Muscle of back (tissue), 11 donors: Measurements from ENCODE around the gene KRTAP10-10. TPM values are rescaled to one million over a fixed set of nuclear protein-coding genes. Genes with fewer than 3 reads are reported as not detected.
"Not testable (repeated sequence)": the region's sequence is repeated elsewhere in the genome, so short reads cannot be mapped to it uniquely, and the experiment has no call there.

ENCODE experiments used
- DNase-seq, 3 donors: peaks; one replicate each; pipeline versions ENCODE4 v3.0.0 to v3.0.0-alpha.2; 2013
- polyA plus RNA-seq, 10 donors: library from polyadenylated mRNA; unstranded; fragments of 120-200 nt; gene quantifications; one replicate each; pipeline ENCODE4 v1.2.1, GENCODE V29; 2013; ENCODE audit not compliant: insufficient read length in 10 of 10

Gene KRTAP10-10
- polyA plus RNA-seq, 10 donors = not detected

GRCh38 chr21:44623575-44623974 is 13.6 kb upstream of the KRTAP10-10 start:
- no peak for DNase-seq

DNA sequence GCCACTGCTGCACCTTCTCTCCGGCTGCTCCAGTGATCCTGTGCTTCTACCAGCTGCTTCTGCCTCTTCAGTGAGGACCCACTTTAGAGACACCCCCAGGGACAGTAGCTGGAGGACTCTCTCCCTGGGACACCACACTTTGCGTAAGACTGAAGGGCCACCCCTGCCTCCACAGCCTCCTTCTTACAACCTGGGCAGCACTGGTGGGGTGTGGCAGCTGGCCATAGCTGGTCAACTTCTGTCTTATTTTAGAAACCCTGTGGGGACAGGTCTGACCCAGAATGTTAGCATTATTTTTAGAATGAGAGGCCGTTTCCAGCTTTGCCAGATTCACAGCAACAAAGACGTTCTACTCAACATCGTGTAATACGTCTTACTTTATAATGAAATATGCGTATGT is 11.4 kb upstream of the KRTAP10-10 start:
- DNase-seq = no peak

GRCh38 chr21:44626262-44626661 is 10.9 kb upstream of the KRTAP10-10 start:
- DNase-seq = no peak

DNA sequence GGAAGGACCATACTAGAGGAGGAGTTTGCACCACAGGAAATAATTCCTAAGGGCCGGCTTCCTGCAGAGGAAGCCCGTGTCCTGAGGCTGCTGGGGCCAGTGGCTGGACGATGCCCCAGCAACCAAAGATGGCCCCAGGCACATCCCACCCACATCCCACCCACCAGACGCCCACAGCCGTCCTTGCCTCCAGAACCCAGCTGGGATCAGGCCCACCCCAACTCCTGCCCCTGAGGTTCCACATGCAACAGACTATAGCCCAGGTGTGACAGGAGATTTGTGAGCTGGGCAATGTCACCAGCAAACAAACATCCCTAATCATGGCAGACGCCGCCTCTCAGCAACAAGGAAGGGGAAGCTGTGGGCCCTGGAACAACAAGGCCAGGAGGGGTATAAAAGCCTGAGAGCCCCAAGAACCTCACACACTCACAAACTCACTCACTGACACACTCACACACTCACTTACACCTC is 10.4 kb upstream of the KRTAP10-10 start, which contains the start of gene KRTAP10-9:
TSS of gene KRTAP10-9 (plus strand) at position 421 of the 471 bp plus-strand sequence. CDS start 79 bp downstream, outside the sequence.
- DNase-seq = no peak

GRCh38 chr21:44627181-44627822 is 9.9 kb upstream of the KRTAP10-10 start:
- not testable (repeated sequence) for DNase-seq

DNA sequence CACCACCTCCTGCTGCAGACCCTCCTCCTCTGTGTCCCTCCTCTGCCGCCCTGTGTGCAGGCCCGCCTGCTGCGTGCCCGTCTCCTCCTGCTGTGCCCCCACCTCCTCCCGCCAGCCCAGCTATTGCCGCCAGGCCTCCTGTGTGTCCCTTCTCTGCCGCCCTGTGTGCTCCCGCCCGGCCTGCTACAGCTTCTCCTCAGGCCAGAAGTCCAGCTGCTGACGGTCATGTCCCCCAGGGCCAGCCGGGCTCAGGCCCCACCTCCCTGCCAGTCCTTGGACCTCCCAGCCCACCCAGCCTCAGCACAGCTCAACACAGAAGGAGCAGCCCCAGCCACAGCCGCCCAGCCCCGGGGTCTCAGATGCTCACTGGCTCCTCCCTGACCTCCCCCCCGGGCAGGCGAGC is 9.3 kb upstream of the KRTAP10-10 start:
- DNase-seq = not testable (repeated sequence)

GRCh38 chr21:44628707-44629391 is 8.3 kb upstream of the KRTAP10-10 start:
- DNase-seq = no peak

- DNase-seq = no peak
Observed at GRCh38 chr21:44630440-44630839, 6.7 kb upstream of the KRTAP10-10 start.

DNA sequence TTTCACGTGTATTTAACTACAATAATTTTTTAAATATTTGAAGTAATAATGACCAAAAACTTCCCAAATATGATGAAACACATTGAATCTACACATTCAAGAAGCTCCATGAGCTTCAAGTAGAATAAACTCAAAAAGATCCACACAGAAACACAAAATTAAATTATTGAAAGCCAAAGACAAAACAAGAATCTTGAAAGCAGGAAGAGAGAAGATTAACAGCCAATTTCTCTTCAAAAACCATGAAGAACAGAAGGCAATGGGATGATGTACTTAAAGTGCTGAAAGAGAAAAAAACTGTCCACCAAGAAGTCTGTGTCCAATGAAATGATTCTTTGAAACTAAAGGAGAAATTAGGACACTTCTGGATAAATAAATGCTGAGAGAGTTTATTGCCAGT is 5.1 kb upstream of the KRTAP10-10 start:
- DNase-seq = no peak

DNA sequence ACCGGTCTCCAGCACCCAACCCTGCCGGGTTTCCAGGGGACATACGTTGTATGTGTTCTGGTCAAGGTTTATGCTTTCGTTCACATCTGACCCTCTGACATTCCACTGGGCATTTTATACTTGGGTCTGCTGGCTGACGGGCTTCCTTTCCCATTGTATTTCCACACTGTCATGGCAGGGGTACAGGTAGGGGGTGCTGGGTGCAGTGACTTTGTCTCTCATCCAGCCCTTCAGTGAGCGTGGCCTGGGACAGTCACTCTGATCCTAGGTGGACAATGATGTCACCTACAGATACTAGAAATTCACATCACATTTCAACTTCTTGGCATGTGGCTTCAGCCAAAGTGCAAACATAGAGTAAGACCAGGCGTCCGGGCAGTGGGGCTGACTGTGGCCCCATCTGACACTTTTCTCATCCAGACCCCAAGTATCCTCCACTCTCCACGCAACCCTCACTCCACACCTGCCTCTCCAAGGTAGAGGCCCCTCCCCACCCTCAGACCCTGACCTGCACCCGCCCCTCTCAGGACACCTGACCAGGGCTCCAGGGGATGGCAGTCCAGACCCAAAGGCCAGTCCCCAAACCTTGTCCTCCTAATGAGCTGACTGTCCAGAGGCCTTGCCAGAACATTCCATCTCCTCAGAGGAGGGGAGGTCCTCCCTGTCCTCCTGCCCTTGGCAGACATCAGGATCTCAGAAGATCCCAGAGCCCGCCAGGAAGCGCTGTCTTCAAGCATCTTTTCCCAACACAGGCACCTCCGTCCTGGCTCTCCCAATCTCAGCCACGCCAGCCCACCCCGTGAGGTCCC is 743 bp upstream of the KRTAP10-10 start:
- DNase-seq = no peak

DNA sequence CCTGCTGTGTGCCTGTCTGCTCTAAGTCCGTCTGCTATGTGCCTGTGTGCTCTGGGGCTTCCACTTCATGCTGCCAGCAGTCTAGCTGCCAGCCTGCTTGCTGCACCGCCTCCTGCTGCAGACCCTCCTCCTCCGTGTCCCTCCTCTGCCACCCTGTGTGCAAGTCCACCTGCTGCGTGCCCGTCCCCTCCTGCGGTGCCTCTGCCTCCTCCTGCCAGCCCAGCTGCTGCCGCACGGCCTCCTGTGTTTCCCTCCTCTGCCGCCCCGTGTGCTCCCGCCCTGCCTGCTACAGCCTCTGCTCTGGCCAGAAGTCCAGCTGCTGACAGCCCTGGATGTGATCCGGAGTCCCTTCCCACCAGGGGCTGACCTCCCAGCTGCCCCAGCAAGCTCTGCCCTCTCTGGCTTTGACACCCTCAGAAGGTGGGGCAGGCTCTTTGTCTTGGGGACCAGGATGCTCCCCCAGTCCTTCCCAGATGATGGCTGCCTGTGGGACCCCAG is 744 bp downstream of the KRTAP10-10 start:
- not testable (repeated sequence) for DNase-seq

DNA sequence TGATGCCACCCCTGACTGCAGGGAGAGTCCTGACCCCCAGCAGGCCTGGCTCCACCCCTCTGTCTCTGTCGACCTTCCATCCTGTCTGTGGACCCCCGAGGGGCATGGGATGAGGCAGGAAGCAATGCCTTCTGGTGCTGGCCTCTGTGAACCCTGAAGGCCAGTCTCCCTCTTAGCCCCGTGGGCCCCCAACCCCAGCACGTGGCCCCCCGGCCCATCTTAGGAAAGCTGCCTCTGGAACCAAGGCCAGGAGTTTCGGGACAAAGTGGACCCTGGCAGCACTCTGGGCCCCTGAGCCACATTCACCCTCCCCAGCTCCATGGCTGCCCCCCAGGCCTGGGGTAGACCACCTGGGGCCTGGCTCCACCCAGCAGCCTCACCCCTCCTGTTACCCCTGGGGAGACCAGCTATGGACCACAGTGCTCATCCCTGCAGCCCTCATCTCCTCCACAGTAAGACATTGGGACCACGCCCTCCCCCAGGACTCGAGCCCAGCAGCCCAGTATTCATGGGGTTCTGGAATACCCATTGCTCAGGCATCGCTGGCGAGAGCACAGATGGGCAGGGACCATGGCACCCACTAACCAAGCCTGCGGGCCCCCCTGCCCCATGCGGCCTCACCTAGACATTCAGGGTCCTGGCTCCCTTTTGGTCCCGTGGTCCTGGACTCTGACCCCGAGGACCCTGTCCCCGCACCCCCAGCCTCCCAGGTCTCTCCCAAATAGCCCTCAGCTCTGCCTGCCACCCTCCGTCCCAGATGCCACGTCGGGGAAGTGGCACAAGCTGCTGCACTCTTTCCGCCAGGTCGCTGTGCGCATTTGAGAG is 1.6 kb downstream of the KRTAP10-10 start:
- DNase-seq = not testable (repeated sequence)

- no peak for DNase-seq
Observed at GRCh38 chr21:44639331-44639655, 2.1 kb downstream of the KRTAP10-10 start.

DNA sequence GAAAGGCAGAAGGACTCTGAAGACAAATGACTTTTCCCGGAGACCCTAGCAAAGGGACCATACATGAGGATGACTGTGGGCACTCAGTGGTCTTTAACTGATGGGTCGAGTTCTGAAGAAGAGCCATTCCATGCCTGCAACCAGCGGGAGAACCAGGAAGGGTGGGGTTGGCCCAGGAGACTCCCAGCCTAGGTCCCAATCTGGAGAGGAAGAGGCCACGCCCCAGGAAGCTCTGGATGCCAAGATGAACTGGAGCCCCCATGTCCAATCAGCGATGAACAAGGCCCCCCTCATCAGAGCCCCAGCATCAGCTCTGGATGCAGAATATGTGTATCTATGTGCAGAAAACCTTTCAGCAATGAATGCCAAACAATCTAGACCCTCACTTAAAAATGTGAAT is 3.6 kb downstream of the KRTAP10-10 start:
- no peak for DNase-seq

DNA sequence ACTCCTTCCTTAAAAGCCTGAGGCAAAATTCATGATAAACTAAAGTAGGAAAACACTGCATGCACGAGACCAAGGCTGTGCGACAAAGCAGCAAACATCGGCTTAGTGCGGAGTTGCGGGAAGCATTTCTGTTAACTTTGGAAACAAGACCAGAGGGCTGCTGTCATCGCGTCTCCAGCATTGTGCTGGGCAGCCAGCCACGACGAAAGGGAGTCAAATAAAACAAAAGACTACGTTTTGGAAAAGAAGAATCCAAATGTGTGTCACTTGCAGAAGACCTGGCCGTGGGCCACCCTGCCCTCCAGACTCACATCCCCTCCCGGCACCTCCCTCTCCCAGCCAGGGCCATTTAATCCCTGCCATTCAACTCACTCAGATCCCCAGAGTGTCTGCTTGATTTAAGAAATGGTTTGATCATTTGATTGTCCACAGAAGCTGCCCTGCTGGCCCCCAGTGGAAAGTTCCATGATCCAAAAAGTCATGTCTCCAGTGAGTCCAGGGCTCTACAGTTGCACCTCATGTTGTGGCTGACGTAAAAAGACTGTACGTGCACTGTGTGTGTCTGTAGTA is 6.7 kb downstream of the KRTAP10-10 start:
- DNase-seq = no peak

GRCh38 chr21:44644878-44645277 is 7.7 kb downstream of the KRTAP10-10 start:
- DNase-seq = no peak

GRCh38 chr21:44646366-44647221 is 9.4 kb downstream of the KRTAP10-10 start, which contains the start of gene KRTAP10-11:
Gene KRTAP10-11, plus strand, starts transcription at chr21:44646414. Its CDS starts 45 bp downstream, at chr21:44646459.
- DNase-seq = not testable (repeated sequence)

- peak in 1 of 3 donors; percentile 22 for DNase-seq
Observed at GRCh38 chr21:44647222-44647552, 10.0 kb downstream of the KRTAP10-10 start.

DNA sequence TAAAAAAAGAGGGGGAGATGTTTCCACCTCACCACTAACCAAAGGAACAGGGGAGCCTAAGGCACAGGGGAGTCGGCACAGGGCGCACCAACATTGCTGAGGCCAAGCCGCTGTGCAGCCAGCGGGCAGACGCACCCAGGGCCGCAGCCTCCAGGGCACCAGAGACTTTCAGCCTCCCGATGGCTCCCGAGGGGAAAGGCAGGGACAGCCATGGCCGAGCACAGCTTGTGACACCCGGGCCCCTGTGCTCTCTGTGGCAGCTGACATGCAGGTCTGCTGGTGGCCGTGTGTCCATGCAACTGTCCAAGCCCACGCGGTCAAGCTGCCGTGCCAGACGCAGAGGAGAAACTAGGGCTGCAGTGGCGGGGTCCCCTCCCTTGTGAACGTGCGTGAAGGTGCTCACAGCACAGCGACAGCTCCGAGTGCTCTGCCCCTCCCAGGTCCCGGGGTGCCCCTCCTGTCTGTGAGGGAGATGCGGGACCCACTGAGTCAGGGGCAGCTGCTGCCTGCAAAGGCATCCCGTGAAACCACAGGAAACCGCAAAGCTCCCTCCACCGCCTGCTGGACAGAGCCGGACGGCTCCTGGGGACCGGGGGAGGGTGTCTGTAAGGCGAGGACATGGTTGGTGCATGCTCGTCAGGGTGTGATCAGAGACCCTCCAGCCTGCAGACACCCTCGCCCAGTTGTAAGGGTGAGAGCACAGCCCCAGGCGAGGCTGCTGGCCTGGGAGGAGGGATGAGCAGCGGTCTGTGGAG is 11.6 kb downstream of the KRTAP10-10 start:
- DNase-seq = no peak
